GM18867 (cell line): ENCODE measurements around the gene NBL1.
"Not testable (repeated sequence)": the region's sequence is repeated elsewhere in the genome, so short reads cannot be mapped to it uniquely, and the experiment has no call there.

ENCODE experiments used
- ATAC-seq: cut with Tn5 transposase; IDR thresholded peaks from one replicate; pipeline ENCODE4 v1.9.1; 2021; ENCODE audit warnings: mild to moderate bottlenecking, moderate library complexity; ENCODE audit not compliant: unreplicated experiment

Gene NBL1

DNA sequence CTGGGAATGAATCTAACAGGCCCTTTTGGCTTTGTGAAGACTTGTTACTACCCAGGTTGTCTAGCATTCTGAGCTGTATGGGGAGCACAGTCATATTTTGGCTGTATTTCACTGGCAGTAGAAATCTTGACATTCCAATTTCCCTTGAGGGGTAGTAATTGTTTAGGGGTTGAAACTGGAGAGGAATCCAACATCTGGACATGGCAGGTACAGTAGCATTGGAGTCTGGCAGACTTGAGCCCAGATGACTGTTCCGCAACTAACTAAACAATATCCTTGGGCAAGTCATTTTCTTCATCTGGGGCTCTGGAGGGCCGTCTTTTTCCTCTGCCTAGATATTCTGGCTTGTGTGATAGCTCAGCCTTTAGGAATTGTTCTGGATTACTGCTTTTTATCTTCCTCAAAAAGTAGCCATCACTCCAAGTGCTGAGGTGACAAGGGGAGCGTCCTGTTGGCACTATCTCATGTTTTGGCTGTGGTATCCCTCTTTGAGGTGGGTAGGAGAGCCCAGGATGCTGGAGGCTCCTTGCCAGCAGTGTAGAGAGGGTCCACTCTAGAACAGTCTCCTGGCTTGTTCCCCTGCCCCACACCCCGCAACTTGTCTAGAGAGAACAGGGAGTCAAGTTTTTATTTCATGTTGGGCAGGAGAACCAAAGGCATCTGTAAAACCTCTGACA lies 22.7 kb upstream of the NBL1 start:
- ATAC-seq: no peak

DNA sequence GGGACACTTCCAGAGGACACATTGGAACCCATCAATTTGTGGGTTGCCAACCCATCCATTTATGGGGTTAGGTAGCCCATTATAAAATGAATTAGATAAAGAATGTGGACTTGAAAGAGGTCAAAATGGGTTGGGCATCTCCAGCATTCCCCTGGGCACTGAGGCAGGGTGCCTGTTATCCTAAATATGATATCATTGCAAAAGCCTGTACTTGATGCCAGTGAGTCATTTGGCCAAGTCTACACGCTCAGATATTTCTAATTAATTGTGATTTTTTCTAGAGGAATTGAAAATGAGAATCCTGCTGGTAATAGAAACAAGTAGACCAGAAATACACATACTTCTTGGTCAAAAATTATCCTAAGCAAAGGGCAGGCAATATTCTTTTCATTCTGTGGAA lies 21.9 kb upstream of the NBL1 start:
- no peak for ATAC-seq

GRCh38 chr1:19623523-19623922 lies 20.6 kb upstream of the NBL1 start:
- ATAC-seq: no peak

- no peak for ATAC-seq
Observed at GRCh38 chr1:19625291-19625937, 18.7 kb upstream of the NBL1 start.

- ATAC-seq: no peak
Observed at GRCh38 chr1:19628879-19629278, 15.2 kb upstream of the NBL1 start.

DNA sequence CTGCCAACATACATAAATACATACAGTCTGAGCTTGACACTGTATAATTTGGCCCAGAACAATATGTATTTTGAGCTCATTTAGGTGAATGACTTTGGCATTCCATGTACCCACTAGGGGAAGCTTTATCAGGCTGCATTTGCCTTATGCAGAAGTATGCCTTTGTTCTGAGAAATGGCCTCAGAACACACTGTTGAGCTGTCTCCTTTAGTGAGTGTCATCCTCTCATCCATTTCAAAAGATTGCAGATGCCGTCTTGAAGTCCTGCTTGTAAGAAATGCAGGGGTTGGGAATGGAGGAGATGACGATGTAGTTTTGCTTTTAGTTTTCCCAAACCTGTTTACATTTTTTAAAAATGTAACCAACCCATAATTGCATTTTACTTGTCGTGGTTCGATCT lies 14.8 kb upstream of the NBL1 start:
- ATAC-seq: no peak

- ATAC-seq: not testable (repeated sequence)
Observed at GRCh38 chr1:19630192-19630591, 13.9 kb upstream of the NBL1 start.

- ATAC-seq: no peak
Observed at GRCh38 chr1:19630720-19631395, 13.3 kb upstream of the NBL1 start.

- no peak for ATAC-seq
Observed at GRCh38 chr1:19632211-19632610, 11.9 kb upstream of the NBL1 start.

- no peak for ATAC-seq
Observed at GRCh38 chr1:19633106-19633505, 11.0 kb upstream of the NBL1 start.

GRCh38 chr1:19635064-19635463 lies 9.0 kb upstream of the NBL1 start:
- not testable (repeated sequence) for ATAC-seq

DNA sequence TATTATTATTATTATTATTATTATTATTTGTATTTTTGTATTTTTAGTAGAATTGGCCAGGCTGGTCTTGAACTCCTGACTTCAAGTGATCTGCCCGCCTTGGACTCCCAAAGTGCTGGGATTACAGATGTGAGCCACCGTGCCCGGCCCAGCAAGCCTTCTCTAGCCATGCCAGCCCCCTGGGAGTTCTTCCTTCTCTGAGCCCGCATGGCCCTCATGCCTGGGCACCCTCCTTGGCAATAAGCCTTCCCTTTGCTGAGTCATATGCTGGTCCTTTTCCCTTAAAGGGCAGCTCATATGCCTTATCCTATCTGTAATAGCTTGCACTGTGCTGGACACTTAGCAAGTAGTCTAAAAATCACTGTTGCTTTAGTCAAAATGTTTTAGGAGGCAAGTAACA lies 8.5 kb upstream of the NBL1 start:
- ATAC-seq: no peak

- no peak for ATAC-seq
Observed at GRCh38 chr1:19636065-19636464, 8.0 kb upstream of the NBL1 start.

DNA sequence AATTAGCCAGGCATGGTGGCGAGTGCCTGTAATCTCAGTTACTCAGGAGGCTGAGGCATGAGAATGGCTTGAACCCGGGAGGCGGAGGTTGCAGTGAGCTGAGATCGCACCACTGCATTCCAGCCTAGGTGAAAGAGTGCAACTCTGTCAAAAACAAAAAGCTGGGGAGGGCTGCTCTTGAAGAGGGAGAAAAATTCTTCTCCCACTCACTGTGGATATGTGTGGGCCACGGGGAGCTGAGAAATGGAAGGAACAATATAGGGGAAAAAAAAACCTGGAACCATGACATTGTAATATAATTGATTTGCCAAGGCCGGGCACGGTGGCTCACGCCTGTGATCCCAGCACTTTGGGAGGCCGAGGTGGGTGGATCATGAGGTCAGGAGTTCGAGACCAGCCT lies 7.4 kb upstream of the NBL1 start:
- ATAC-seq: not testable (repeated sequence)

- no peak for ATAC-seq
Observed at GRCh38 chr1:19637606-19638005, 6.5 kb upstream of the NBL1 start.

DNA sequence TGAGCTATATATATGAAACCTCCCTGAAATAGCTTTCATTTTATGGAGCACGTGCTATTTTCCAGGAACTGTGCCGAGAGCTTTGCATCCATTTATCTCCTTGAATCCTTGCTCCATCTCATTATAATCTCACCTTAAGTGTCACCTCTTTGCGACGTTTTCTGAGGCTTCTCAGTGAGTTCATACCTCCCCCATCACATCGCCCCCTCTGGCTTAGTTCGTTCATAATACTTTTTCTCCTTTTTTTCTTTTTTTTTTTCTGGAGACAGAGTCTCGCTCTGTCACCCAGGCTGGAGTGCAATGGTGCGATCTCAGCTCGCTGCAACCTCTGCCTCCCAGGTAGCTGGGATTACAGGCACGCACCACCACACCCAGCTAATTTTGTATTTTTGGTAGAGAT lies 4.9 kb upstream of the NBL1 start:
- not testable (repeated sequence) for ATAC-seq

- no peak for ATAC-seq
Observed at GRCh38 chr1:19639999-19640362, 4.1 kb upstream of the NBL1 start.

DNA sequence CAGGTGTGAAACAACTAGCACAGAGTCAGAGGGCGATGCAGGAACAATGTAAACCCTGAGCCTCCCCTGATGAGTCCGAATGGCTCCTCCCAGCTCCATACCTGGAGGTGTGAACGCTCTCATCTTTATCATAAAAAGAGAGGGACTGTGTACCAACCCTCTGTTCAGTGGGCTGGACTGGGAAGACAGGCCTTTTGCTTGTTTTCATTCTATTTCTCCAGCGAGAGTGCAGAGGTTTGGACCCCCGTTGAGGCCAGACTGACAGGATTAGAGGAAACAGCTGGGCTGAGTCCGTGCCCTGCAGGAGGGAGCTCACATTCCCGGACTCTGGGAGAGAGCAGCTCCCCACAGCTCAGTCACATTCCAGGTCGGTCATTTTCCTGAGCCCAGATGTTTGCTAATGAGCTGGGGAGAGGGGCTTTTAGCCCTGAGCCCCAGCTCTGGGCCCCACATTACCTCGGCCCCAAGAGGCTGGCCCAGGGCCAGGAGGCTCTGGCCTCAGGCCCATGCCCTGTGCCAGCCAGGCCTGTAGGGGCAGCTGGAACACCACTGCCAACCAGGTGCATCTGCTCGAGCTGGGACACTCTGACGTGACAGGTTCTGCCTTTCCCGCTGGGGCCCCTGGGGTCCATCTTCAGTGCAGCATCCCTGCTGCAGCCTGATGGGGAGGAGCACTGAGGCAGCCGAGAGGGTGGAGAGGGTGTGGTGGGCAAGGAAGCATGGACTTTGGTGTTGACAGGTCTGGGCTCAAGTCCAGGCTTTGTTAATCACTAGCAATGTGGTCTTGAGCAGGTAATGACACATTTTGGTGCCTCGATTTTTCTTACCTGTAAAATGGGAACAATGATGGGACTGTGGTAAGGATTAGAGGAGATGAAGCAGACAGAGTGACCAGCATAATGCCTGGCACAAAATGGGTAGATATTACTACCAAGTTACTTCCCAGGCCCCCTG lies 3.5 kb upstream of the NBL1 start:
- no peak for ATAC-seq

GRCh38 chr1:19643121-19643520 lies 990 bp upstream of the NBL1 start:
- ATAC-seq: no peak

DNA sequence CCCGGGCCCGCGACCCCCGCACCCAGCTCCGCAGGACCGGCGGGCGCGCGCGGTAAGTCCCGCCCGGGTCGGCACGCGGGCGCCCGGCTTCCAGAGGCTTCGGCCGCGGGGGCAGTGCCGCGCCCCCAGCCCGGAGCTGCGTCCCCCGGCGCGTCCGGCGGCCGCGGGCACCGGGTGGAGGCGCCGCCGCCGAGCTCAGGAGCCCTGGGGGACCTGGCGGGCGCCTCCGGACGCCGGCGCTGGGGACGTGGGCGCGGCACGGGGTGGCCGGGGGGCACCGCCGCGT lies 227 bp downstream of the NBL1 start:
- no peak for ATAC-seq

GRCh38 chr1:19644681-19645410 lies 735 bp downstream of the NBL1 start:
- no peak for ATAC-seq
